HEK293 (cell line): ENCODE data around the gene BRD8.

Source experiments
- CTCF ChIA-PET: fragments of 350-600 bp; formaldehyde crosslinking; extraction: SDS; loops from one replicate; lab custom pipeline; 2021; ENCODE audit warnings: antibody characterized with exemption; lab: Yijun Ruan, JAX
- POLR2A ChIA-PET: fragments of 300-600 bp; formaldehyde crosslinking; extraction: SDS; loops from one replicate; lab custom pipeline; 2020; ENCODE audit warnings: antibody characterized with exemption, inconsistent platforms; lab: Yijun Ruan, JAX
- H3K27ac ChIP-seq: fragments of 200-500 bp; sonication (Bioruptor generic); 2 replicates; pipeline ENCODE4 v1.5.1; 2014; ENCODE audit warnings: low read depth, low read length, control low read depth, inconsistent platforms; ENCODE audit errors: extremely low read depth
- H3K36me3 ChIP-seq, 2 experiments: fragments of 200-500 bp in 1 of 2; sonication (Bioruptor generic) in 1 of 2; 1 replicate in 1 of 2; 2 replicates in 1 of 2; pipeline ENCODE4 v1.5.1; 2014 to 2017; ENCODE audit warnings: inconsistent platforms in 2 of 2, low read length in 2 of 2; ENCODE audit not compliant: control insufficient read depth in 2 of 2, insufficient read depth in 1 of 2
- H3K4me1 ChIP-seq: fragments of 200-500 bp; sonication (Bioruptor generic); 2 replicates; pipeline ENCODE4 v1.5.1; 2014; ENCODE audit warnings: mild to moderate bottlenecking, low read length, inconsistent platforms; ENCODE audit not compliant: control insufficient read depth, insufficient read depth
- H3K4me3 ChIP-seq: 2 replicates; pipeline ENCODE4 v1.5.1; 2011; ENCODE audit warnings: low read depth, mild to moderate bottlenecking, control low read depth, low read length, moderate library complexity
- H3K9me3 ChIP-seq: fragments of 200-500 bp; sonication (Bioruptor generic); 2 replicates; pipeline ENCODE4 v1.5.1; 2014; ENCODE audit warnings: low read depth, low read length, inconsistent platforms; ENCODE audit not compliant: control insufficient read depth, insufficient read depth
- CTCF ChIP-seq: fragments of 450-650 bp; formaldehyde crosslinking; IDR thresholded peaks from 2 replicates; pipeline ENCODE4 v1.5.1; 2016; ENCODE audit warnings: missing biosample characterization, missing genetic modification characterization
- GFI1B ChIP-seq: fragments of 450-650 bp; formaldehyde crosslinking; IDR thresholded peaks from 2 replicates; pipeline ENCODE4 v1.5.1; 2016; ENCODE audit warnings: missing biosample characterization, missing genetic modification characterization
- MYNN ChIP-seq: fragments of 450-650 bp; formaldehyde crosslinking; IDR thresholded peaks from 2 replicates; pipeline ENCODE4 v1.5.1; 2016; ENCODE audit warnings: missing biosample characterization, missing genetic modification characterization, borderline replicate concordance
- ZBTB10 ChIP-seq: fragments of 450-650 bp; formaldehyde crosslinking; IDR thresholded peaks from 2 replicates; pipeline ENCODE4 v1.5.1; 2016; ENCODE audit warnings: missing biosample characterization, missing genetic modification characterization
- ZBTB11 ChIP-seq: fragments of 450-650 bp; formaldehyde crosslinking; conservative IDR thresholded peaks from 2 replicates; pipeline ENCODE4 v1.5.1; 2016; ENCODE audit warnings: low read depth, missing biosample characterization, missing genetic modification characterization
- ZBTB17 ChIP-seq: fragments of 450-650 bp; formaldehyde crosslinking; IDR thresholded peaks from 2 replicates; pipeline ENCODE4 v1.5.1; 2016; ENCODE audit warnings: missing biosample characterization, missing genetic modification characterization
- ZBTB20 ChIP-seq: fragments of 450-650 bp; formaldehyde crosslinking; IDR thresholded peaks from 2 replicates; pipeline ENCODE4 v1.5.1; 2016; ENCODE audit warnings: missing biosample characterization, missing genetic modification characterization
- ZBTB21 ChIP-seq: fragments of 450-650 bp; formaldehyde crosslinking; IDR thresholded peaks from 2 replicates; pipeline ENCODE4 v1.5.1; 2017; ENCODE audit warnings: missing biosample characterization, missing genetic modification characterization
- ZFP3 ChIP-seq: fragments of 450-650 bp; formaldehyde crosslinking; IDR thresholded peaks from 2 replicates; pipeline ENCODE4 v1.5.1; 2016; ENCODE audit warnings: low read depth, missing biosample characterization, missing genetic modification characterization
- ZFP41 ChIP-seq: fragments of 450-650 bp; formaldehyde crosslinking; IDR thresholded peaks from 2 replicates; pipeline ENCODE4 v1.5.1; 2016; ENCODE audit warnings: missing biosample characterization, missing genetic modification characterization, borderline replicate concordance
- ZNF138 ChIP-seq: fragments of 450-650 bp; formaldehyde crosslinking; IDR thresholded peaks from 2 replicates; pipeline ENCODE4 v1.5.1; 2016; ENCODE audit warnings: missing biosample characterization, missing genetic modification characterization, borderline replicate concordance
- ZNF175 ChIP-seq: fragments of 450-650 bp; formaldehyde crosslinking; IDR thresholded peaks from 2 replicates; pipeline ENCODE4 v1.5.1; 2016; ENCODE audit warnings: missing biosample characterization, missing genetic modification characterization
- ZNF404 ChIP-seq: fragments of 450-650 bp; formaldehyde crosslinking; IDR thresholded peaks from 2 replicates; pipeline ENCODE4 v1.5.1; 2017; ENCODE audit warnings: missing biosample characterization, missing genetic modification characterization
- ZNF518A ChIP-seq: fragments of 450-650 bp; formaldehyde crosslinking; conservative IDR thresholded peaks from 2 replicates; pipeline ENCODE4 v1.5.1; 2016; ENCODE audit warnings: low read depth, missing biosample characterization, missing genetic modification characterization
- ZNF544 ChIP-seq: fragments of 450-650 bp; formaldehyde crosslinking; IDR thresholded peaks from 2 replicates; pipeline ENCODE4 v1.5.0; 2017; ENCODE audit warnings: missing biosample characterization, missing genetic modification characterization
- ZNF596 ChIP-seq: fragments of 450-650 bp; IDR thresholded peaks from 2 replicates; pipeline ENCODE4 v1.5.0; 2018; ENCODE audit warnings: missing biosample characterization, mild to moderate bottlenecking, missing genetic modification characterization, moderate library complexity
- ZNF654 ChIP-seq: fragments of 450-650 bp; formaldehyde crosslinking; IDR thresholded peaks from 2 replicates; pipeline ENCODE4 v1.5.1; 2016; ENCODE audit warnings: low read depth, missing biosample characterization, missing genetic modification characterization
- ZNF701 ChIP-seq: fragments of 450-650 bp; formaldehyde crosslinking; IDR thresholded peaks from 2 replicates; pipeline ENCODE4 v1.5.1; 2016; ENCODE audit warnings: missing biosample characterization, missing genetic modification characterization
- ZNF792 ChIP-seq: fragments of 450-650 bp; formaldehyde crosslinking; IDR thresholded peaks from 2 replicates; pipeline ENCODE4 v1.5.1; 2016; ENCODE audit warnings: missing biosample characterization, missing genetic modification characterization
- ZNF837 ChIP-seq: fragments of 450-650 bp; formaldehyde crosslinking; IDR thresholded peaks from 2 replicates; pipeline ENCODE4 v1.5.1; 2016; ENCODE audit warnings: missing biosample characterization, missing genetic modification characterization
- ZSCAN5A ChIP-seq: fragments of 450-650 bp; formaldehyde crosslinking; IDR thresholded peaks from 2 replicates; pipeline ENCODE4 v1.5.1; 2016; ENCODE audit warnings: missing biosample characterization, missing genetic modification characterization

The BRD8 gene

GRCh38 chr5:138159666-138160065, 18.8 kb downstream of the BRD8 start:
- TF ChIP-seq ZBTB21 (tag by site-specific recombination) = no peak
- TF ChIP-seq ZNF596 = no peak
- no peak for TF ChIP-seq ZNF138 (tag by site-specific recombination)
- no peak for TF ChIP-seq ZBTB20
- TF ChIP-seq ZNF792 = no peak
- no peak for TF ChIP-seq ZNF518A (tag by site-specific recombination)
- no peak for TF ChIP-seq ZBTB17 (tag by site-specific recombination)
- TF ChIP-seq ZSCAN5A = no peak
- no peak for TF ChIP-seq MYNN (tag by site-specific recombination)
- no peak for TF ChIP-seq ZNF701 (tag by site-specific recombination)
- TF ChIP-seq ZNF544 (tag by site-specific recombination) = no peak
- TF ChIP-seq, all 188 proteins: peak for 0
- H3K4me3 ChIP-seq = no peak overlapping the region
- no peak overlapping the region for H3K27ac ChIP-seq
- peaks cover 84 to 86% of the 10 kb centered on the region in 2 experiments for H3K36me3 ChIP-seq
- POLR2A ChIA-PET = no interaction called here
- H3K4me1 ChIP-seq = no peaks in the 10 kb centered on the region
- CTCF ChIA-PET = no interaction called here
- H3K9me3 ChIP-seq = no peaks in the 10 kb centered on the region

GRCh38 chr5:138157626-138158025, 20.8 kb downstream of the BRD8 start:
- no peak overlapping the region for H3K4me3 ChIP-seq
- H3K4me1 ChIP-seq = no peaks in the 10 kb centered on the region
- no peaks in the 10 kb centered on the region for H3K9me3 ChIP-seq
- ChIA-PET POLR2A (no interaction called here), CTCF (interaction anchor here (1.1 kb wide), 1 partner anchor 81 kb away, joined by 5 read pairs; no protein-coding TSS in a partner anchor)
- no peak overlapping the region for H3K27ac ChIP-seq
- H3K36me3 ChIP-seq = peaks cover 64 to 66% of the 10 kb centered on the region in 2 experiments
- TF ChIP-seq ZNF837 (tag by site-specific recombination) (no peak), ZFP41 (tag by site-specific recombination) (no peak), GFI1B (no peak), ZFP3 (no peak), ZNF138 (tag by site-specific recombination) (no peak), ZBTB10 (no peak), ZNF175 (tag by site-specific recombination) (no peak), ZBTB11 (tag by site-specific recombination) (no peak), ZNF404 (tag by site-specific recombination) (no peak), ZNF596 (no peak), ZNF654 (no peak), CTCF (tag by site-specific recombination) (no peak)
